ENCODE results near the gene XPO5.

Gene XPO5

GRCh38 chr6:43497689-43498088 lies 78.1 kb downstream of the XPO5 start:
- DNase-seq (ENCODE audit: low read depth): no peak

- DNase-seq (ENCODE audit: low read depth): no peak
Observed at GRCh38 chr6:43497129-43497396, 78.8 kb downstream of the XPO5 start.

- DNase-seq (ENCODE audit: low read depth): no peak
Observed at GRCh38 chr6:43496370-43497128, 79.3 kb downstream of the XPO5 start.

GRCh38 chr6:43495409-43495941 lies 80.4 kb downstream of the XPO5 start:
- no peak for DNase-seq (ENCODE audit: low read depth)

GRCh38 chr6:43494766-43495165 lies 81.1 kb downstream of the XPO5 start:
- no peak for DNase-seq (ENCODE audit: low read depth)

GRCh38 chr6:43494321-43494720 lies 81.5 kb downstream of the XPO5 start:
- DNase-seq (ENCODE audit: low read depth): no peak

- no peak for DNase-seq (ENCODE audit: low read depth)
Observed at GRCh38 chr6:43493833-43494232, 82.0 kb downstream of the XPO5 start.

- DNase-seq (ENCODE audit: low read depth): no peak
Observed at GRCh38 chr6:43493230-43493629, 82.6 kb downstream of the XPO5 start.

GRCh38 chr6:43492673-43493072 lies 83.2 kb downstream of the XPO5 start:
- no peak for DNase-seq (ENCODE audit: low read depth)

GRCh38 chr6:43491750-43492661 lies 83.8 kb downstream of the XPO5 start:
- no peak for DNase-seq (ENCODE audit: low read depth)

GRCh38 chr6:43490523-43490939 lies 85.3 kb downstream of the XPO5 start:
- no peak for DNase-seq (ENCODE audit: low read depth)

- no peak for DNase-seq (ENCODE audit: low read depth)
Observed at GRCh38 chr6:43489277-43490072, 86.4 kb downstream of the XPO5 start.

- DNase-seq (ENCODE audit: low read depth): no peak
Observed at GRCh38 chr6:43488667-43489276, 87.1 kb downstream of the XPO5 start.

- DNase-seq (ENCODE audit: low read depth): no peak
Observed at GRCh38 chr6:43481591-43482236, 94.1 kb downstream of the XPO5 start.

GRCh38 chr6:43481075-43481474 lies 94.8 kb downstream of the XPO5 start:
- no peak for DNase-seq (ENCODE audit: low read depth)

GRCh38 chr6:43478008-43478372 lies 97.8 kb downstream of the XPO5 start:
- DNase-seq (ENCODE audit: low read depth): no peak

- DNase-seq (ENCODE audit: low read depth): peak; percentile 97
Observed at GRCh38 chr6:43477235-43478007, 98.4 kb downstream of the XPO5 start, which contains the start of gene TJAP1. Gene TJAP1, plus strand, starts transcription at chr6:43477570. Its CDS starts 21,432 bp downstream, at chr6:43499002.

GRCh38 chr6:43476746-43477145 lies 99.1 kb downstream of the XPO5 start:
- no peak for DNase-seq (ENCODE audit: low read depth)

- DNase-seq (ENCODE audit: low read depth): no peak
Observed at GRCh38 chr6:43475516-43475915, 100.3 kb downstream of the XPO5 start.

GRCh38 chr6:43472515-43472914 lies 103.3 kb downstream of the XPO5 start:
- DNase-seq (ENCODE audit: low read depth): no peak
